GM15510 (cell line): ENCODE results near the gene KIF5A.

Source experiments
- POLR2A ChIP-seq: IDR thresholded peaks from 3 replicates; pipeline ENCODE4 v1.6.1; 2011; ENCODE audit warnings: borderline replicate concordance; ENCODE audit not compliant: insufficient read length; ENCODE audit errors: extremely low read depth

KIF5A gene

DNA sequence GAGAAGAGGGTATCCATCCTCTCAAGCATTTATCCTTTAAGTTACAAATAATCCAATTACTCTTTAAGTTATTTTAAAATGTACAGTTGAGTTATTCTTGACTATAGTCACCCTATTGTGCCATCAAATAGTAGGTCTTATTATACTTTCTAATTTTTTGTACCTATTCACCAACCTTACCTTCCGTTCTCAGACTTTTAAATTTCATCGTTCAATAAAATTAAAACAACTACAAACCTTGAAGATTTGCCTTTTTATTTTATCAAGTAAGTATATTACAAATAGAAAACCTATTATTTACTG lies 1.9 kb upstream of the KIF5A start:
- TF ChIP-seq POLR2A = no peak

DNA sequence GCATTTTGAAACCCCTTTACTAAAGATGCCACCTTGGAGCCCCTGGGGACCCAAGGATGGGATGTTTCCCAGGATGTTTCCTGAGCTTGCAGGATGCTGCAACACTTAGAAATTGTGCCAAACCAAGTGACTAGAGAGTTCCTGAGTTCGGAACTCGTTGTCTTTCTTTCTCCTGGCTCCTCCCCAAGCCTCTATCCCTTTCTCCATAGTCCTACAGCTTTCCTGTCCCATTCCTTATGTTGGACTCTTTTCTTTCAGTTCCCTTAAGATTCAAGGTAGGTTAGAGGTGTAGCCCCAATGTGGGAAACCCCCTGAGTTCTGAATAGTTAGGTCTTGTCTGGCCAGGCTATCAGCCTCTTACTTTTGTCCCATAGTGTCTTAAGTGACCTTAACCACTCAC lies 1.4 kb upstream of the KIF5A start:
- no peak for TF ChIP-seq POLR2A

DNA sequence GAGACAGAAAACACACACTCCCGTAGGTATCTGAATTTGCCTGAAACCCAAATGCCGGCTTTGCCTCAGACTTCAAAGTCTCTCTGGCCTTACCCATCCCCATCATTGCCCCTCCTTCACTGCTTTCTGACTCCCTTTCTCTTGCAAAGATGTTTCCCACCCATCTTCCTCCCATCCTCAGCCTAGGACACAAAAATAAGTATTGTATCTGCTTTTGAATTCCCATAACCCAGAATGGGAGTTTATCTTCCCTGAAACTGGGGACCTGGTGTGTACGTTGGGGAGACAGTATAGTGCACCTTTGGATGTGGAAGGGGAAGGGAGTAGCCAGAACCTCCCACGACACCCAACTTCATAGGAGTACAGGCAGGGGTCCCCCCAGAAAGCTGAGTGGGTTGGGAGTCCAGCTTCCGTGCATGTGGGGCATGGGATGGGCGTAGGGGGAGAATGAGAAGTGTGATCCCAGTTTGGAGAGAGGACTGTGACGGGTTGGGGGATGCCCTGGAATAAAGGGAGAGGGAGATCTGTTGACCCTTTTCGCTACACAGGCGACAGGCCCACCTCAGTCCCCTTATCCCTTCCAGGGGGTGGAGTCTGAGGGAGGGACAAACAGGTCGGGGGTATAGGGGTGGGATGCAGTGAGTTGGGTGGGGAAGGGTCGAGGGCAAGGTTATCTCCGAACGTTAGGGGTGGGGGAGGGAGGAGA lies 488 bp upstream of the KIF5A start:
- no peak for TF ChIP-seq POLR2A

DNA sequence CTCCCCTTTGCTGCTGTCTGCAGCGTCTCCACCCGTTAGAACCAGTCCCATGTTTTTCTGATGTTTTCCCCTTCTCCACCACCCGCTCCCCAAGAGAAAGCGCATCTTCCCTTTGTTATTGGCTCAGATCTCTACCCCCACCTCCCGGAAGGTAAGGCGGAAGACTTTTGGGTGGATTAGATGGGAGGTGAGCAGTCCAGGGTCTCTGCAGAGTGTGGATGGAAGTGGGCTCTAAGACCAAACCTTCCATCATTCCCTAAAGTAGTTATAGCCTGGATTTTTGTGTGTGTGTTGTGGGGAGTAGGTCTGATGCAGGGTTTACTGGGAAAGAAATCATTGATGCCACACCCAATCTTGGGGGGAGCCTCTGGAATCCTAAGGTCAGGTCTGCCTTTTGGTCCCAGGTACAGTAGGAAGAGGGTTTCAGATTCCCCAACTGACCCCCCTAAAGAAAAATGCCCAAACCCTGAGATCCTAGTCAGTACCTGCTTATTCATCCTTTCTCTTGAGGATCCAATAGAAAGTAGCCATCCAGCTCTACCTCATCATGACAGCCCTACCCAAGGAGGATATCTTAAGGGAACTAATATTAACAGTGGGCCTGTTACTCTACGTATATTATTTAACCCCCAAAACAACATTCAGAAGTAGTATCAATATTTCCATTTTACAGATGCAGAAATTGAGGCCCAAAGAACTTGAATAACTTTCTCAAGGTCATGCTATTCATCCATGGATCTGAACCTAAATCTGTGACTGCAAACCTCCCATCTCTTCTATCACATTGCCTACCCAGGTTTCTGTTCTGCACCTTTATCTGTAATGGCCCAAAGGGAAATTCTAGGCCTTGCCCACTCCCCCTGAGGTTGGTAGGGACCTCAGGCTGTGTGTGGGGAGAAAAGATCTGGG lies 1.1 kb downstream of the KIF5A start:
- no peak for TF ChIP-seq POLR2A

DNA sequence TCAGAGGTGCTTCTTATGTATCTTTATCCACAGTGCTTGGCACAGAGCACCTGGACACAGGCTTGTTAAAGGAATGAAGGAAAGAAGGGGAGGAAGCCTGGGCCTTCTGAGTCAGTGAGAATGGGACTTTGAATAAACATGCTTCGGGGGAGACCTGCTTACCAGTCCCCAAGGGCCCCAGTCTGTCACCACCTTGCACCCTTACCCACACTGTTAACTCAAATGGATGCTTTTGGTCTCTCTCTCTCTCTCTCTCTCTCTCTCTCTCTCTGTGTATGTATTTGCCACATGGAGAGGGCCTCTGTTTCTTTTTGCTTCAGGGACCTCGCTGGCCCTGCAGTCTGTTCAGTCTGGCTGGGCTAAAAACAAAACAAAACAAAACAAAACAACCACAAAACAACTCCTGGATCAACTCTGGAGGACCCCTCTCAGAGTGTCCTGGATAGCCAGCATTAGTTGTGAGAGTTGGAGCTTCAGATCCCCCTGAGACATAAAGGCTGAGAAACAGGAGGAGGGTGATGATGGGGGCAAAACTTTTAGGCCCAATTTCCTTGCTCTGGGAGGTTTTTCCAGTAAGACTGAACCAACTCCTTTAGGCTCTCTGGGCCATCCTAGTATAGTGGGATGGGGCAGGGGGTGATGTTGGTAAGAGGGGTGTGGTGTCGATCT lies 1.9 kb downstream of the KIF5A start:
- TF ChIP-seq POLR2A = no peak

DNA sequence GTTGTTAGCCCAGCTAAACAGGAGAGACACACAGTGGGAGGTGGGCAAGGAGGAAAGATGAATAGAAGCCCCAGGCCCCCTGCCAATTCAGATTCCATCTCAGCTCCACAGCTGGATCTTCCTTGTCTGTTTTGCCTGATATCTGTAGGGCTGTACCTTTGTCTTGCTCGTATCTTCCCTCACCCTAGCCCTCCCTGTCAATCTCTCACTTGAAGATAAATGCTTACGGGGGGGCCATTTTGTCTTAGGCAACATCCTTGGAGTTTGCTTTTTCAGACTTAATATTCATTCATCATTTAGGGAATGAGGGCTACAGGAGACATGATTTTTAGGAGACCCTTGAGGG lies 2.4 kb downstream of the KIF5A start:
- no peak for TF ChIP-seq POLR2A

DNA sequence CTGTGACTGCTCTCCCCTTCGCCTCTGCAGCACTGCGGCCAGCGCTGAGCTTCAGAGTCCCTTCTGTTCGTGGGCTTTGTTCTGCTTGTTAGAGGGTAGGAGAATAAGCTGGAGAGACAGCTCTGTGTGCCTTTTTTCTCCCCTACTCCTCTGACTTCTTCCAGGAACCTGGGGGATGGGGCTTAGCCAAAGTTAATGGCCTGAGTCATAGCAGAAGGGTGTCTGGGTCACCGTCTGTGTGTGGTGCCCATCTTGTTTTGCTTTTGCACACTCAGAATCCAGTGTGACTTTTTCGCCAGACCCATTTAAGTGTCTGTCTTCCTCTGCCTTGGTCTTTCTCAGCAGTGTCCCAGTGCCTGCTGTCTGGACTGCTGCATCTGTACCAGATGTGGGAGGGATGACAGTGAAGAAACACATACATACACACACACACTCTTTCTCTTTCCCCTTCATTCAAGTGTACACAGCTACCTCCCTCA lies 3.0 kb downstream of the KIF5A start:
- no peak for TF ChIP-seq POLR2A

DNA sequence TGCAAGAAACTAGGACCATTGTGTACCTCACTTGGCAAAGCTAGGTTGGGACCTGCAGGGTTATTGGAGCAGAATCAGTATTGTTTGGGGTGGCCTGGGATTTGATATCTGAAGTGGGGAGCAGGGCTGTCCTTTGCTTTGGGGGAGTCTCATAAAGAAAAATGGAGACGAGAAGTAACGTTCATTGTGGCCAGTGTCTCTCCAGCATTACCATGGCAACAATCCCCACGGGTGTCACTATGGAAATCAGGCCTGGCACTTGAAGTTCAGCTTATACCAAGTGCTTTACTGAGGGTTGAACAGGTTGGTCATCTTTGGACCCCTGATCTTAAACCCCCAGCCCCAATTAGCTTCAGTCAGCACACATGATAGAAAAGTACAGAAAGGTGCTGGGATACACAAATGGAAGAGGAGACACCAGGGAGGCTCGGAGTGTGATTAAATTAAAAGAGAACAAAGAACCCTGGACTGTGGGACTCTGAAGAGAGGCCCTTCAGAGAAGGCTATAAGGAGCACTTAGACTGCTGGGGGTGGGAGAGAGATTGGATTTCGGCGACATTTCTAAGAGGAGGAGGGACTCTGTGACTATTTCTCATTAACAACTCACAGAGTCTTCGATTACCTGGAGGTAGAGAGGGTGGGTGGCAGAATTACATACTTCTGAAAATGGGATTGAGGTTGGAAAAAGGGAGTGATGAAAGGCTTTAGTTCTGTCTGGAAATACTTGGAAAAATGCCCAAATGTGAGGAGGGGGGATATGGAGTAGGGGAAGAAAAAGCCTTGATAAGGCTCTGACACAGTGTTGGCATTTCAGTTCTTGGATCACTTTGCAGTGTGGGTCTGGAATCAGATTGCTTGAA lies 3.7 kb downstream of the KIF5A start:
- TF ChIP-seq POLR2A = no peak

DNA sequence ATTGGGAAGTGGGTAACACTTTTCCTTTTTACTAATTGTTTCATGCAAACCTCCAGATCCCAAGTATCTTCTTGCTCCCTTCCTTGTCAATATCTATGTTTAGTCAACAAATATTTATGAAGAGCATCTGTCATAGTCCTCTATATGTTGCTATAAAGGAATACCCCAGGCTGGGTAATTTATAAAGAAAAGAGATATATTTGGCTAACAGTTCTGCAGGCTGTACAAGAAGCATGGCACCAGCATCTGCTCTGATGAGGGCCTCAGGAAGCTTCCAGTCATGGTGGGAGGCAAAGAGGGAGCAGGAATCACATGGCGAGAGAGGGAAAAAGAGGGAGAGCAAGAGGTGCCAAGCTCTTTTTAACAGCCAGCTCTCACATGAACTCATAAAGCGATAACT lies 4.6 kb downstream of the KIF5A start:
- no peak for TF ChIP-seq POLR2A

DNA sequence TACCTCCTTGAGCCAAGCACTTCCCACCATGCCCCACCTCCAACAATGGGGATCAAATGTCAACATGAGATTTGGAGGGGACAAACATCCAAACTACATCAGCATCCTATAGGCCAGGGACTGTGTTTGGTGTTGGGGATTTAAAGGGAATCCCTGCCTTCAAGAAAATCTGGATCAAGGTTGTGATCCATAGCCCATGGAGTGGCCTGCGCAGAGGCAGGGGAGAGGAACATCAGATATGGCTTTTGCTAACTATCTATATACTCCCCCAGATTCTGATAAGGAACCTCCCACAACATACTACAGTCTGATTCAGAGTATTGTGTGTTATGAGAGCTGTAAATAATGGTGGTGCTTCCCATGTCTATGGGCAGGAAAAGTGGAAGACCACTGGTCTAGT lies 5.1 kb downstream of the KIF5A start:
- no peak for TF ChIP-seq POLR2A

DNA sequence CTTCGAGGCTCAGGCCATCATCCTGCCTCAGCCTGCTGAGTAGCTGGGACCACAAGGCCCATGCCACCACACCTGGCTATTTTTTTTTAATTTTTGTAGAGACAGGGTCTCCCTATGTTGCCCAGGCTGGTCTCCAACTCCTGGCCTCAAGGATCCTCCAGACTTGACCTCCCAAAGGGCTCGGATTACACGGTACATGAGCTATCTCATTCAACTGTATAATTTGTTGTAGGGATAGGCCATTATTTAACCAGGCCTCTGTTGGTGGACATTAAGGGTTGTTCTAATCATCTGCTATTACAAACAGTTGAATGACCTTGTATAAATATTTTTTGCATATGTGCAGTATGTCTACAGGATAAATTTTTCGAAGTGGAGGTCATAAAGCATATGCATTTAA lies 9.0 kb downstream of the KIF5A start:
- TF ChIP-seq POLR2A = no peak

DNA sequence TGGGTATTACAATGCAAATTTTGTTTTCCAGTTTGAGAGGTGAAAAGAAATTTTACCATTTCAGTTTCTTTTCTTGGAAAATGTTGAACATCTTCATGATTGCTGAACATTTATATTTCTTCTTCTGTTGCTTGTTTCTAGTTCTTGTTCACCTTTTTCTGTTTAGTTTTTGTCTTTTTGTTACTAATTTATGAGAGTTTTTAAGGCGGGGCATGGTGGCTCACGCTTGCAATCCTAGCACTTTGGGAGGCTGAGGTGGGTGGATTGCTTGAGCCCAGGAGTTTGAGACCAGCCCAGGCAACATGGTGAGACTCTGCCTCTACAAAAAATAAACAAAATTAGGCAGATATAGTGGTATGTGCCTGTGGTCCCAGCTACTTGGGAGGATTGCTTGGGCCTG lies 10.7 kb downstream of the KIF5A start:
- TF ChIP-seq POLR2A = no peak

DNA sequence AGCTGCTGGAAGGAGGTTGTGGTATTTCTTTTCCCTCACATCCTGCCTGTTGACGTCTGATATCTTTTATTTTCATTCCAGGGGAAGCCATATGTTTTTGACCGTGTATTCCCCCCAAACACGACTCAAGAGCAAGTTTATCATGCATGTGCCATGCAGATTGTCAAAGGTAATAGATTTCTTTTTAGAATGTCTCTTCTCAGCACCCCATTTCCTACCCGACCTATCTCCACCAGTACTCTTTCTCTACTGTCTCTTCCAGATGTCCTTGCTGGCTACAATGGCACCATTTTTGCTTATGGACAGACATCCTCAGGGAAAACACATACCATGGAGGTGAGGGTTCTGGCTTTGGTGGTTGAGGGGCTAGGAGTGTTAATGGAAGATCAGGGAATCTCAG lies 13.5 kb downstream of the KIF5A start:
- TF ChIP-seq POLR2A = no peak

DNA sequence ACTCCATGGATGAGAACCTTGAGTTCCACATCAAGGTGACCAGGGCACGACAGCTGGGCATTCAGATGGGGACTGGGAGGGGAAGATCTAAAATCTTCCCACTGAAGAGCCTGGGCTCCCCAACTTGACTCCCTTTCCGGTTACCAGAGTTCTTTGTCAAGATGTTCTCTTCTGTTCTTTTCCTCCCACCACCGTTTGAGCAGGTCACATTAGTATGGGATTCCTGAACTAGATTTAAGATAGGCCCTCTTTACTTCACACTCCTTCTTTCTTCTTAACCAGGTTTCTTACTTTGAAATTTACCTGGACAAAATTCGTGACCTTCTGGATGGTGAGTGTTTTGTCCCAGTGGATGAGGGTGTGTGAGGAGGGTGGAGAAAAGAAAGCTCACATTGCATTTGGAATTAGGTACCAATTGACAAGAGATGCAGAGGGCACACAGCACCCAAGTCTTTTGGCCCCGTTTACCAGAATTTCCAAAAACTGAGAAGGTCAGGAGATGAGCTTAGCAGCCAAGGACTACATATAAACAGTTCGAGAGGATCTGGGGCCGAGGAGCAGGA lies 14.4 kb downstream of the KIF5A start:
- TF ChIP-seq POLR2A = no peak
